Right lobe of liver (tissue), 4 donors: ENCODE results near the gene RBM47.

ENCODE experiments used
- CTCF ChIP-seq, 4 donors: fragments of 200-600 bp in 3 of 4; fragments of 450-650 bp in 1 of 4; IDR thresholded peaks; one replicate each; pipeline versions ENCODE4 v1.5.1 to v1.8.0; 2016 to 2022; ENCODE audit warnings: antibody characterized with exemption in 4 of 4, mild to moderate bottlenecking in 2 of 4
- POLR2A ChIP-seq: fragments of 450-650 bp; IDR thresholded peaks from one replicate; pipeline ENCODE4 v1.6.1; 2017; ENCODE audit warnings: antibody characterized with exemption, mild to moderate bottlenecking
- donor health status: DM: no; HTN: no; CAD: no.
- donor health status: DM: no; HTN: no; CAD: no.
- donor health status: DM: no; HTN: yes; CAD: no.

GRCh38 chr4:40514497-40514951 lies 115.1 kb downstream of the RBM47 start:
- TF ChIP-seq CTCF (IDR thresholded peaks at IDR 0.05) (no peak), POLR2A (peak; percentile 82)
